HepG2 (cell line): ENCODE results near the gene SOAT2. TPM values are rescaled to one million over a fixed set of nuclear protein-coding genes. Genes with fewer than 3 reads are reported as not detected.

Experiments
- ATAD3A ChIP-seq: sonication (generic); formaldehyde crosslinking; IDR thresholded peaks from 2 replicates; pipeline ENCODE4 v1.4.0; 2020; ENCODE audit warnings: missing genetic modification reagents
- FUBP1 ChIP-seq: sonication (generic); formaldehyde crosslinking; IDR thresholded peaks from 2 replicates; pipeline ENCODE4 v1.5.1; 2020; ENCODE audit warnings: missing genetic modification reagents, mild to moderate bottlenecking, borderline replicate concordance
- GFI1 ChIP-seq: sonication (generic); formaldehyde crosslinking; IDR thresholded peaks from 2 replicates; pipeline ENCODE4 v1.5.0; 2020; ENCODE audit warnings: missing genetic modification reagents, mild to moderate bottlenecking, borderline replicate concordance
- GLI4 ChIP-seq: sonication (generic); formaldehyde crosslinking; IDR thresholded peaks from 2 replicates; pipeline ENCODE4 v1.5.1; 2020; ENCODE audit warnings: missing genetic modification reagents, mild to moderate bottlenecking, moderate library complexity, borderline replicate concordance
- HDAC6 ChIP-seq: fragments of 200-600 bp; sonication (generic); IDR thresholded peaks from 2 replicates; pipeline ENCODE4 v1.7.0; 2017; ENCODE audit warnings: mild to moderate bottlenecking, antibody characterized with exemption, low read length, low read depth
- MAF1 ChIP-seq: sonication (generic); formaldehyde crosslinking; IDR thresholded peaks from 2 replicates; pipeline ENCODE4 v1.5.0; 2020; ENCODE audit warnings: missing genetic modification reagents, borderline replicate concordance
- MBNL3 ChIP-seq: fragments of 250-450 bp; sonication (Bioruptor Pico); conservative IDR thresholded peaks from 2 replicates; pipeline ENCODE4 v1.8.0; 2022; ENCODE audit warnings: mild to moderate bottlenecking, inconsistent platforms
- MED1 ChIP-seq: sonication (generic); formaldehyde crosslinking; IDR thresholded peaks from 2 replicates; pipeline ENCODE4 v1.4.0; 2020; ENCODE audit warnings: missing genetic modification reagents
- MYC ChIP-seq: sonication (generic); formaldehyde crosslinking; IDR thresholded peaks from 2 replicates; pipeline ENCODE4 v1.9.0; 2021; ENCODE audit warnings: missing genetic modification reagents, borderline replicate concordance
- NR2F2 ChIP-seq: IDR thresholded peaks from 2 replicates; pipeline ENCODE4 v1.6.1; 2012; ENCODE audit warnings: low read depth, inconsistent platforms, borderline replicate concordance
- SIX1 ChIP-seq: sonication (generic); formaldehyde crosslinking; IDR thresholded peaks from 2 replicates; pipeline ENCODE4 v1.4.0; 2020; ENCODE audit warnings: missing genetic modification reagents, borderline replicate concordance
- SRSF9 ChIP-seq: fragments of 200-400 bp; formaldehyde crosslinking; IDR thresholded peaks from 2 replicates; pipeline ENCODE4 v1.6.1; 2018; ENCODE audit warnings: borderline replicate concordance, mild to moderate bottlenecking, low read depth, low read length; ENCODE audit not compliant: insufficient read depth, poor library complexity, severe bottlenecking
- TEAD3 ChIP-seq: optimal IDR thresholded peaks from 2 replicates; pipeline ENCODE3; 2016; ENCODE audit warnings: borderline replicate concordance
- ZNF329 ChIP-seq: sonication (generic); formaldehyde crosslinking; IDR thresholded peaks from 2 replicates; pipeline ENCODE4 v1.9.0; 2021; ENCODE audit warnings: low read depth, mild to moderate bottlenecking, missing genetic modification reagents
- ZNF547 ChIP-seq: sonication (generic); formaldehyde crosslinking; IDR thresholded peaks from 2 replicates; pipeline ENCODE4 v1.5.1; 2020; ENCODE audit warnings: mild to moderate bottlenecking, missing genetic modification reagents
- ZNF800 ChIP-seq: sonication (generic); formaldehyde crosslinking; IDR thresholded peaks from 2 replicates; pipeline ENCODE4 v1.4.0; 2020; ENCODE audit warnings: missing genetic modification reagents
- ZNF83 ChIP-seq: sonication (generic); formaldehyde crosslinking; IDR thresholded peaks from 2 replicates; pipeline ENCODE4 v1.4.0; 2020; ENCODE audit warnings: missing genetic modification reagents, mild to moderate bottlenecking, borderline replicate concordance
- polyA plus RNA-seq, 8 experiments: library from polyadenylated mRNA; depleted of rRNA in 3 of 8; stranded (reverse) in 7 of 8; unstranded in 1 of 8; fragments of >200 nt; fragmentation: Illumina TruSeq in 4 of 8; extraction: Trizol in 4 of 8; gene quantifications; 2 replicates each; pipeline versions ENCODE4 v1.2.1 to v1.2.3, GENCODE V29; 2011 to 2016; ENCODE audit warnings: low read depth in 4 of 8, missing spikeins in 1 of 8, mixed read lengths in 1 of 8; ENCODE audit not compliant: insufficient read depth in 1 of 8
- total RNA-seq, 5 experiments: library from RNA; depleted of rRNA; stranded (reverse); fragments of >200 nt; fragmentation: Illumina TruSeq; extraction: Trizol; gene quantifications; 2 replicates each; pipeline ENCODE4 v1.2.3, GENCODE V29; 2016; ENCODE audit warnings: low read depth in 1 of 5
- TF ChIP-seq, protein P1 (sequence below): sonication (generic); formaldehyde crosslinking; IDR thresholded peaks from 2 replicates; pipeline ENCODE4 v1.8.0; 2022; ENCODE audit warnings: mild to moderate bottlenecking, missing genetic modification reagents, borderline replicate concordance
- TF ChIP-seq, protein P2 (sequence below): sonication (generic); formaldehyde crosslinking; IDR thresholded peaks from 2 replicates; pipeline ENCODE4 v1.5.1; 2020; ENCODE audit warnings: mild to moderate bottlenecking, missing genetic modification reagents, moderate library complexity

The SOAT2 gene
- total and polyA plus RNA-seq, 2 of the 13 experiments (the other 11 are each of a cell fraction or from before 2014, with no cell fraction given) = 14.9 to 108 TPM

DNA sequence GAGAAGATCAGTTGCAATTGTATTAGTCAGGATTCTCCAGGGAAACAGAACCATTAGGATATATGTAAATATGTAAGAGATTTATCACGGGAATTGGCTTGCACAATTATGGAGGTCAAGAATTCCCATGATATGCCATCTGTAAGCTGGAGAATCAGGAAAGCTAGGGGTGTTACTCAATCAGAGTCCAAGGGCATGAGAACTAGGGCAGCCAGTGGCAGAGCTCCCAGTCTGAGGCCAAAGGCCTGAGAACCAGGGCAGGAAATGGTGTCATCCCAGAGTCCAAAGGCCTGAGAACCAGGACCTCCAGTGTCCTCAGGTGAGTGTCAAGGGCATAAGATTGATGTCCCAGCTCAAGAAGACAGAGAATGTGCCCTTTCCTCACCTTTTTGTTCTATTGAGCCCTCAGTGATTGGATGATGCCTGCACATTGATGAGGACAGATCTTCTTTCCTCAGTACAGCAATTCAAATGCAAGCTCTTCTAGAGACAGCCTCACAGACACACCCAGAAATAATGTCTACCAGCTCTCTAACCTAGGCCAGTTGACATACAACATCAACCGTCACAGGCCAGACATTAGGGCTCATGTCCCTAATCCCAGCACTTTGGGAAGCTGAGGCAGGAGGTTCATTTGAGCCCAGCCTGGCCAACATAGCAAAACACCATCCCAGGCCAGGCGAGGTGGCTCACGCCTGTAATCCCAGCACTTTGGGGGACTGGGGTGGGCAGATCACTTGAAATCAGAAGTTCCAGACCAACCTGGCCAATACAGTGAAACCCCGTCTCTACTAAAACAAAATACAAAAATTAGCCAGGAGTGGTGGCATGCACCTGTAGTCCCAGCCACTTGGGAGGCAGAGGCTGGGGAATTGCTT lies 42.3 kb downstream of the SOAT2 start (continued):
- no peak for TF ChIP-seq ZNF800 (CRISPR knock-in tag)
- no peak for TF ChIP-seq ZNF329 (CRISPR knock-in tag)
- TF ChIP-seq, protein P1, sequence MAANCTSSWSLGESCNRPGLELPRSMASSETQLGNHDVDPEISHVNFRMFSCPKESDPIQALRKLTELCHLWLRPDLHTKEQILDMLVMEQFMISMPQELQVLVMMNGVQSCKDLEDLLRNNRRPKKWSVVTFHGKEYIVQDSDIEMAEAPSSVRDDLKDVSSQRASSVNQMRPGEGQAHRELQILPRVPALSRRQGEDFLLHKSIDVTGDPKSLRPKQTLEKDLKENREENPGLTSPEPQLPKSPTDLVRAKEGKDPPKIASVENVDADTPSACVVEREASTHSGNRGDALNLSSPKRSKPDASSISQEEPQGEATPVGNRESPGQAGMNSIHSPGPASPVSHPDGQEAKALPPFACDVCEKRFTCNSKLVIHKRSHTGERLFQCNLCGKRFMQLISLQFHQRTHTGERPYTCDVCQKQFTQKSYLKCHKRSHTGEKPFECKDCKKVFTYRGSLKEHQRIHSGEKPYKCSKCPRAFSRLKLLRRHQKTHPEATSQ (CRISPR knock-in tag) = no peak
- peak; percentile 76 for TF ChIP-seq MED1 (CRISPR knock-in tag)
- no peak for TF ChIP-seq HDAC6
- TF ChIP-seq MBNL3 = no peak
- no peak for TF ChIP-seq GLI4 (CRISPR knock-in tag)
- peak; percentile 83 for TF ChIP-seq NR2F2
- TF ChIP-seq SRSF9 = no peak
- no peak for TF ChIP-seq ATAD3A
- TF ChIP-seq SIX1 (CRISPR knock-in tag) = no peak
- TF ChIP-seq TEAD3 (CRISPR knock-in tag) = peak; percentile 76
- TF ChIP-seq ZNF547 (CRISPR knock-in tag) = no peak
- no peak for TF ChIP-seq MYC (CRISPR knock-in tag)
- TF ChIP-seq FUBP1 (CRISPR knock-in tag) = no peak
- TF ChIP-seq GFI1 (CRISPR knock-in tag) = no peak
- TF ChIP-seq ZNF83 (CRISPR knock-in tag) = no peak
- TF ChIP-seq, protein P2, sequence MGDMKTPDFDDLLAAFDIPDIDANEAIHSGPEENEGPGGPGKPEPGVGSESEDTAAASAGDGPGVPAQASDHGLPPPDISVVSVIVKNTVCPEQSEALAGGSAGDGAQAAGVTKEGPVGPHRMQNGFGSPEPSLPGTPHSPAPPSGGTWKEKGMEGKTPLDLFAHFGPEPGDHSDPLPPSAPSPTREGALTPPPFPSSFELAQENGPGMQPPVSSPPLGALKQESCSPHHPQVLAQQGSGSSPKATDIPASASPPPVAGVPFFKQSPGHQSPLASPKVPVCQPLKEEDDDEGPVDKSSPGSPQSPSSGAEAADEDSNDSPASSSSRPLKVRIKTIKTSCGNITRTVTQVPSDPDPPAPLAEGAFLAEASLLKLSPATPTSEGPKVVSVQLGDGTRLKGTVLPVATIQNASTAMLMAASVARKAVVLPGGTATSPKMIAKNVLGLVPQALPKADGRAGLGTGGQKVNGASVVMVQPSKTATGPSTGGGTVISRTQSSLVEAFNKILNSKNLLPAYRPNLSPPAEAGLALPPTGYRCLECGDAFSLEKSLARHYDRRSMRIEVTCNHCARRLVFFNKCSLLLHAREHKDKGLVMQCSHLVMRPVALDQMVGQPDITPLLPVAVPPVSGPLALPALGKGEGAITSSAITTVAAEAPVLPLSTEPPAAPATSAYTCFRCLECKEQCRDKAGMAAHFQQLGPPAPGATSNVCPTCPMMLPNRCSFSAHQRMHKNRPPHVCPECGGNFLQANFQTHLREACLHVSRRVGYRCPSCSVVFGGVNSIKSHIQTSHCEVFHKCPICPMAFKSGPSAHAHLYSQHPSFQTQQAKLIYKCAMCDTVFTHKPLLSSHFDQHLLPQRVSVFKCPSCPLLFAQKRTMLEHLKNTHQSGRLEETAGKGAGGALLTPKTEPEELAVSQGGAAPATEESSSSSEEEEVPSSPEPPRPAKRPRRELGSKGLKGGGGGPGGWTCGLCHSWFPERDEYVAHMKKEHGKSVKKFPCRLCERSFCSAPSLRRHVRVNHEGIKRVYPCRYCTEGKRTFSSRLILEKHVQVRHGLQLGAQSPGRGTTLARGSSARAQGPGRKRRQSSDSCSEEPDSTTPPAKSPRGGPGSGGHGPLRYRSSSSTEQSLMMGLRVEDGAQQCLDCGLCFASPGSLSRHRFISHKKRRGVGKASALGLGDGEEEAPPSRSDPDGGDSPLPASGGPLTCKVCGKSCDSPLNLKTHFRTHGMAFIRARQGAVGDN (CRISPR knock-in tag) = no peak
- no peak for TF ChIP-seq MAF1
